ENCODE measurements around the gene RB1.

- no peak for TF ChIP-seq CTCF (IDR thresholded peaks at IDR 0.05)
- no peak for TF ChIP-seq POLR2A (IDR thresholded peaks at IDR 0.05)
These were observed 181.9 kb downstream of the RB1 start for GRCh38 chr13:48485432-48485831.
